Lower leg skin (tissue), 3 donors: ENCODE measurements around the gene SCYL1.

Source experiments
- POLR2A ChIP-seq, 2 donors: fragments of 450-650 bp; IDR thresholded peaks; one replicate each; pipeline ENCODE4 v1.6.1; 2016 to 2017; ENCODE audit warnings: antibody characterized with exemption in 2 of 2, mild to moderate bottlenecking in 1 of 2, moderate library complexity in 1 of 2
- TF ChIP-seq, protein P1 (sequence below), 3 donors: fragments of 450-650 bp; IDR thresholded peaks; one replicate each; pipeline ENCODE4 v1.5.1; 2016; ENCODE audit warnings: antibody characterized with exemption in 3 of 3, mild to moderate bottlenecking in 3 of 3, moderate library complexity in 2 of 3

DNA sequence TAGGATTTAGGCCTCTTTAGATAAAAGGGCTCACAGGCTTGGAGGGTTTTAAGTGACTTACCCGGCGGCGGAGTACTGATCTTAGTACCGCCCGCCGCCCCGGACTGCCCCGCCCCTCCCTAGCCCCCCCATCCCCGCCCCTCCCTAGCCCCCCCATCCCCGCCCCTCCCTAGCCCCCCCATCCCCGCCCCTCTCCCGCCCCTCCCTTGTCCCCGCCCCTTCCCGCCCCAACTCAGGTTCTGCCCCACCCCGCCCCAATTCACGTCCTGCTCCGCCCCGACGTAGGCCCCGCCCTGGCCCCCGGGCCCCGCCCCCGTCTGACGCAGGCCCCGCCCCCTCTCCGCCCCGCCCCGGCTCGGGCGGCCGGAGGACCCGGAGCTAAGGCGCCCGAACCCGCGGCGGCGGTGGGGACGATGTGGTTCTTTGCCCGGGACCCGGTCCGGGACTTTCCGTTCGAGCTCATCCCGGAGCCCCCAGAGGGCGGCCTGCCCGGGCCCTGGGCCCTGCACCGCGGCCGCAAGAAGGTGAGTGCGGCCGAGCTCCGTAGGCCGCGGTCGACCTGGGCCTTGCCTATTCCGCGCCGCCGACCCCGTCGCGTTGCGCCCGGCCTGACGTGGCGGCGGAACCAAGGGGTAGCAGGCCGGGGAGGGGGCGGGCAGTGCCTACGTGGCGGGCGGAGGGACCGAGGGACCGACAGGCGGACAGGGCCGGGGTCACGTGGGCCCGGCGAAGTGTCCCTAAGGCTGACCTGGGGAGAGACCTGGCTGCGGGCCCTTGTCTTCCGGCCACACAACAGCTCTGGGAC lies at the start of gene SCYL1:
- TF ChIP-seq, protein P1, sequence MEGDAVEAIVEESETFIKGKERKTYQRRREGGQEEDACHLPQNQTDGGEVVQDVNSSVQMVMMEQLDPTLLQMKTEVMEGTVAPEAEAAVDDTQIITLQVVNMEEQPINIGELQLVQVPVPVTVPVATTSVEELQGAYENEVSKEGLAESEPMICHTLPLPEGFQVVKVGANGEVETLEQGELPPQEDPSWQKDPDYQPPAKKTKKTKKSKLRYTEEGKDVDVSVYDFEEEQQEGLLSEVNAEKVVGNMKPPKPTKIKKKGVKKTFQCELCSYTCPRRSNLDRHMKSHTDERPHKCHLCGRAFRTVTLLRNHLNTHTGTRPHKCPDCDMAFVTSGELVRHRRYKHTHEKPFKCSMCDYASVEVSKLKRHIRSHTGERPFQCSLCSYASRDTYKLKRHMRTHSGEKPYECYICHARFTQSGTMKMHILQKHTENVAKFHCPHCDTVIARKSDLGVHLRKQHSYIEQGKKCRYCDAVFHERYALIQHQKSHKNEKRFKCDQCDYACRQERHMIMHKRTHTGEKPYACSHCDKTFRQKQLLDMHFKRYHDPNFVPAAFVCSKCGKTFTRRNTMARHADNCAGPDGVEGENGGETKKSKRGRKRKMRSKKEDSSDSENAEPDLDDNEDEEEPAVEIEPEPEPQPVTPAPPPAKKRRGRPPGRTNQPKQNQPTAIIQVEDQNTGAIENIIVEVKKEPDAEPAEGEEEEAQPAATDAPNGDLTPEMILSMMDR (IDR thresholded peaks at IDR 0.05): no peak
- peak in 1 of 2 donors; percentile 16 for TF ChIP-seq POLR2A (IDR thresholded peaks at IDR 0.05)
